NK-92 treated with Interleukin-12 subunit alpha and Interleukin-12 subunit beta, amount 100 ng/mL, for 24 hours (cell line): ENCODE results near the gene PLXNB3.
"Not testable (repeated sequence)": the region's sequence is repeated elsewhere in the genome, so short reads cannot be mapped to it uniquely, and the experiment has no call there.

ENCODE experiments used
- DNase-seq: peaks from one replicate; lab custom pipeline; 2025; lab: John Stamatoyannopoulos, UW

Gene PLXNB3

GRCh38 chrX:153816831-153817690, 53.0 kb downstream of the PLXNB3 start:
- DNase-seq = no peak

- DNase-seq = not testable (repeated sequence)
Measured at GRCh38 chrX:153818064-153818463, 54.0 kb downstream of the PLXNB3 start.

- no peak for DNase-seq
Measured at GRCh38 chrX:153818571-153819383, 54.7 kb downstream of the PLXNB3 start.

- DNase-seq = no peak
Measured at GRCh38 chrX:153819384-153820040, 55.5 kb downstream of the PLXNB3 start.

- DNase-seq = no peak
Measured at GRCh38 chrX:153820601-153821000, 56.6 kb downstream of the PLXNB3 start.

- no peak for DNase-seq
Measured at GRCh38 chrX:153821066-153821465, 57.0 kb downstream of the PLXNB3 start.

- no peak for DNase-seq
Measured at GRCh38 chrX:153824348-153824747, 60.3 kb downstream of the PLXNB3 start.

- no peak for DNase-seq
Measured at GRCh38 chrX:153825042-153825441, 61.0 kb downstream of the PLXNB3 start.
